Astrocyte of the spinal cord (primary cell): ENCODE measurements around the gene PLEKHA3.

Experiments used
- DNase-seq: peaks from one replicate; pipeline ENCODE4 v3.0.0; 2011; ENCODE audit warnings: low read depth, low spot score
- H3K4me3 ChIP-seq: 2 replicates; pipeline ENCODE4 v1.5.1; 2011; ENCODE audit warnings: low read depth, mild to moderate bottlenecking, low read length, moderate library complexity
- CTCF ChIP-seq: IDR thresholded peaks from 2 replicates; pipeline ENCODE4 v1.5.1; 2012; ENCODE audit warnings: low read depth, mild to moderate bottlenecking, low read length, inconsistent platforms
- in situ Hi-C: cut with HindIII; loops from 2 replicates; pipeline ENCODE4 v1.10.0; 2017; ENCODE audit warnings: low sequenced_read_pairs

PLEKHA3 gene

GRCh38 chr2:178528647-178529046 is 48.4 kb downstream of the PLEKHA3 start:
- in situ Hi-C loops = no loop called here
- no peak for DNase-seq

GRCh38 chr2:178529194-178529593 is 48.9 kb downstream of the PLEKHA3 start:
- in situ Hi-C loops = no loop called here
- DNase-seq = no peak
- no peak for TF ChIP-seq CTCF
- H3K4me3 ChIP-seq = no peak overlapping the region

More at GRCh38 chr2:178528647-178529046, 48.4 kb downstream of the PLEKHA3 start:
- H3K4me3 ChIP-seq = no peak overlapping the region
- no peak for TF ChIP-seq CTCF

- in situ Hi-C loops = no loop called here
- no peak for DNase-seq
- no peak for TF ChIP-seq CTCF
- no peak overlapping the region for H3K4me3 ChIP-seq
Measured at GRCh38 chr2:178530131-178530530, 49.9 kb downstream of the PLEKHA3 start.

GRCh38 chr2:178530625-178531142 is 50.4 kb downstream of the PLEKHA3 start:
- no peak for DNase-seq
- H3K4me3 ChIP-seq = no peak overlapping the region
- TF ChIP-seq CTCF = no peak
- in situ Hi-C loops = no loop called here

- no peak for TF ChIP-seq CTCF
- in situ Hi-C loops = no loop called here
- H3K4me3 ChIP-seq = no peak overlapping the region
- DNase-seq = no peak
Measured at GRCh38 chr2:178531168-178531567, 50.9 kb downstream of the PLEKHA3 start.

GRCh38 chr2:178536037-178536436 is 55.8 kb downstream of the PLEKHA3 start:
- H3K4me3 ChIP-seq = no peak overlapping the region
- no peak for TF ChIP-seq CTCF
- no peak for DNase-seq
- in situ Hi-C loops = no loop called here

GRCh38 chr2:178542161-178542560 is 61.9 kb downstream of the PLEKHA3 start:
- no peak overlapping the region for H3K4me3 ChIP-seq
- DNase-seq = no peak
- TF ChIP-seq CTCF = no peak
- in situ Hi-C loops = no loop called here
